ENCODE data around the gene WDR77.

The WDR77 gene

GRCh38 chr1:111468717-111469100 lies 19.7 kb upstream of the WDR77 start:
- DNase-seq = no peak

- no peak for DNase-seq
Observed at GRCh38 chr1:111467865-111468716, 19.0 kb upstream of the WDR77 start.

GRCh38 chr1:111466480-111466879 lies 17.4 kb upstream of the WDR77 start:
- no peak for DNase-seq

DNA sequence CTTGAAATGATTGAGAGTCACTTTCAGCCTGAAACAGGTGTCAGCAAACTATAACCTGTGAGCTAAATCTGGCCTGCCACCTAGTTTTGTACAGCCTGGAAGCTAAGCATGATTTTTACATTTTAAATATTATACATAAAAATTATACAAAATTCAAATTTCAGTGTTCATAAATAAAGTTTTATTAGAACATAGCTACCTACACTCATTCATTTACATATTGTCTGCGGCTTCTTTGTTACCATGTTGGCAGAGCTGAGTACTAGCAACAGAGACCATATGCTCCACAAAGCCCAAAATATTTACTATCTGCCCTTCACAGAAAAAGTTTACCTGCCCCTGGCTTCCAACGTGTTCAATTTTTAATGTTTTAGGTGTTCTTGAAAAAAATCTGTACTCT lies 16.7 kb upstream of the WDR77 start:
- no peak for DNase-seq

DNA sequence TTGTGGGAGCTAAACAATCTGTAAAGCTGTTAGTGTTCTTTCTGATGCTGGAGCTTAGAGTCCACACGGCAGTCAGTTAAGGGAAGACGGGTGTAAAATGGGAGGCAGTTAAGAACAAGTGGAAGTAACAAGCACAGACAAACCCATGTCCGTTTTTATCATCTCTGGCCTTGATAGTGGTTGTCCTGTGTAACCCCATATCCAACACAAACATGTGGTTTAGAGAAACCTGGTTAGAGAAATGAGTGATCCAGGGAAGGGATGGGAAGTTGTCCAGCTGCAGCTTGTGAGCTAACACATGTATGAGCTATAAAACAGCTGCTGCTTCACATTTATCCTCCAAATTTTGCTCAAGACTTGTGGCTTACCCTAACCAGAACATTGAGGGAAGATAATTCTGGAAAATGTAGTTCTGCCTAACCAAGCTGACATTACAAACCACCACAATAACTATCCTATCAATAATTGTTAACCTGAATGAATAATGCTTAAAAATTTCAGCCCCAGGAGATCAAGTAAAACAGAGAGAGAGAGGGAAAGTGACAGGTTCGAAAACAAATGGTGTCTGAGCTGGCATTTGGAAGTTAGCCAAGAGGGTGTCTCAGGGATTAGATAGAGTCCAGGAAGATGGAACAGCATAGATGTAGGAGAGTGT lies 14.1 kb upstream of the WDR77 start:
- peak; percentile 33 for DNase-seq

DNA sequence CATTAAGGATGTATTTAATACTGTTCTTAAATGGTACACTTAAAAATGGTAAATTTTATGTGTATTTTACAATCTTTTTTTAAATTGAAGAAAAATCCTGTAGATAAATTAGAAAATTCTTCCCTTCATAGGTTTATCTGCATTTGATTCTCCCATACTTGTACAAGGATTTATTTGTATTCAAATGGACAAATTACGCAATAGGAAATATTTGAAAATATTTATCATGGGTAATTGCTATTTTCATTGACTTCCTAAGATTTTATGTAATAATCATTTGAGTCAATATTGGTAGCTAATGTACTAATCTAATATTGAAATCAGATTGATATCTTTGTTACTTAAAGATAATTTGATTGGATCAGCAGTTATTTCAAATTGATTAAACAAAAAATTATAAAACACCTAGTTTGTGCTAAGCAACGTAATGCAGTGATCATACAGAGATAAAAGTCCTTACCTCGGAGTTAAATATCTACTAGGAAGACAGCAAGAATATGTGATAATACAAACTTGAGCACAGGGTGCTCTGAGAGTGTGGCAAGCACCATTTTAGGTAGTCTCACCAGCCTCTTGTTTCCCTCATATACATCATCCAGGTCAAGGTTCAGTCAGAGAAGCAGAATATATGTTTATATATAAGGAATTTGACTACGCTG lies 13.4 kb upstream of the WDR77 start:
- no peak for DNase-seq

DNA sequence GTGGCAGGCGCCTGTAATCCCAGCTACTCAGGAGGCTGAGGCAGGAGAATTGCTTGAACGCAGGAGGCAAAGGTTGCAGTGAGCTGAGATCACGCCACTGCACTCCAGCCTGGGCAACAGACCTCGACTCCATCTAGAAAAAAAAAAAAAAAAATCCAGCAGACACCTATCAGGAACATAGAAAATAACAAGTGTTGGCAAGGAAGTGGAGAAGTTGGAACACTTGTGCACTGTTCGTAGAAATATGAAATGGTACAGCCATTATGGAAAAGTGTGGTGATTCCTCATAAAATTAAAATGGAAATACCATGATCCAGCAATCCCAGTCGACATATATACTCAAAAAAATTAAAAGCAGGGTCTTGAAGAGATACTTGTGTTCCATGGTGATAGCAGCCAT lies 12.7 kb upstream of the WDR77 start:
- DNase-seq = no peak

GRCh38 chr1:111455642-111456031 lies 6.6 kb upstream of the WDR77 start:
- no peak for DNase-seq

- DNase-seq = no peak
Observed at GRCh38 chr1:111454859-111455641, 6.0 kb upstream of the WDR77 start.

DNA sequence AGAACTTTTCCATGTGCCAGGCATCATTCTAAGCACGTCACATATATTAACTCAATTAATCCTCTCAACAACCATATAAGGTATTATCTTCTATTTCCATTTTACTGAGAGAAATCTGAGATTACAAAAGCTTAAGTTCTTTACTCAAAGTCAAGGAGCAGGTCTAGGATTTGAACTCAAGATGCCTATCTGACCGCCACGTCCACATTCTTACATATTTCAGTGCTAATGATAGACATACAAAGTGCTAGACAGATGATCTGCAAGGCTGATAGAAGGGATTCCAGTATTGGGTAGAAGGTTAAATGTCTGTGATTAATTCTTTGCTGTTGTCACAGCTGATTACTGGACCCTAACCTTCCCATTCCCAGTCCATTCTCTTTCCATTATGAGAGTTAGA lies 4.7 kb upstream of the WDR77 start:
- no peak for DNase-seq

GRCh38 chr1:111452581-111452980 lies 3.5 kb upstream of the WDR77 start:
- DNase-seq = no peak

GRCh38 chr1:111450185-111450584 lies 1.1 kb upstream of the WDR77 start:
- DNase-seq = no peak

DNA sequence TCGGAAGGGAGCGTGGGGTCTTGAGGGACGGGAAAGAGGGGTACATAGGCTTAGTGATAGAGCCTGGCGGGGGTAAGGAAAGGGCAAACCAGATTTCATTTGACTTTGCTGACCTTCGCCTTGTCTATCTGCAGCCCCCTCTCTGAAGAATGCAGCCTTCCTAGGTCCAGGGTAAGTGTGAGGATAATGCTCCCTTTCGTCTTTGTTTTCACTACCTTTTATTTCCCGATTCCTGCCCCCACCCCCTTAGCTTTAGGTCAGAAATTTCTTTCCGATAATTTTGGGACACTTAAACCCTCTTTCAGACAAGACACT lies 604 bp upstream of the WDR77 start:
- no peak for DNase-seq

DNA sequence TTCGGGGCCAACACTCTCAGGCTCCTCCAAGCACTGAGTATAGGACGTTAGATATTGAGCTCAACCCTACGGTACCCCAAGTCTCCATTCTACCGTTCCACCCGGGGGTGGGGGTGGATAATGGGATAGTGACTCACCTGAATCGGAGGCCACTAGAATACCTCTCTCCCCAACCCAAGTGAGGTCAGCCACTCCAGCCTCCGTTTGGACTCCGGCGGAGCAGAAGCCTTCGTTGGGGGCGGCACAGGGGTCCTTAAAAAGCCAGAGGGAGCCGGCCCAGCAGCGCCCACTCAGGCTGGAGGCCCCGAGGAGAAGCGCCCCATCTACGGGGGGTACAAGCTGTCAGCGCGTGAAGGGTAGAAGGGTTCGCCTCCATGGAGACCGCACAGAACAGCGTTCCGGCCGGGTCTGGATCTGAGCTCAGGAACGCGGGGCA lies 556 bp downstream of the WDR77 start:
- peak; percentile 36 for DNase-seq

DNA sequence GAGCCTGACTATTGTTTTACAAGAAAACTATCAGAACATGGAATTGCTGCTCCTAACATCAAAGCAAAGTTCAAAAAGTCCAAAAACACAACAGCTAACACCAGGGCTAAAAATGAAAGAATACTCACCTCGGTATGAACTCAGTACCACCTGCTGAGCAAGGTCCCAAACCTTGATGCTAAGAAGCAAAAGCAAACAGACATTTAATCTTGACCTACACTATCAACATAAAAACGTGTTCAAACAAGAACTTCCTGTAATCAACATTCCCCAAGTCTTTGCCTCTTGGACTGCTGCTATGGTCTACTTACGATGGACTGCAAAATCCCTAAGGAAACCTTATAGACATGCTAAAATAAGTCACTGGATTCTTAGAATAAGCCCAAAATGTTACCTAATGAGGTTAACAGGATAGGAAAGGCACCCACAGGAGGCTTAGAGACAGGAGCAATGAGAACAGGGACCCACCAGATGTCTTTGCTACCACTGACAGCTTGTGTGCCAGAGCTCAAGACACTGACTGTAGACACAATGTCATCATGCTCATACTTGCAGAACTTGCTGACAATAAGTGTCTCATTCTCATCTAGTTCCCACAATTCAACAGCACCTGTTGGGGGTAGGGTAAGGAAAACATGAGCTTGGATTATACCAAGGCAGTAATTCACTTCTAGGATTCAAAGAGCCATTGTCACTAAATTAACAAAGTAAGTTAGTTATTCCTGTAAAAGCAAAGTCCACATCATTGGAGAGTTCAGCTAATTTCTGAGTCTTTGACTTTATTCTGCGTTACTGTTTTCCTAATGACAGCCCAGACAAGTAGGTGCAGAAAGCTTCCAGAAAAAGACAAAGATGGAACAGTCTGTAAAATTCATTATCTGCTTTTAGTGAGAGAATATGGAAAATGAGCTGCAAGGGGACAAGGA lies 1.8 kb downstream of the WDR77 start:
- DNase-seq = no peak

- DNase-seq = no peak
Observed at GRCh38 chr1:111446546-111446945, 2.5 kb downstream of the WDR77 start.

GRCh38 chr1:111444031-111444430 lies 5.0 kb downstream of the WDR77 start:
- no peak for DNase-seq

- no peak for DNase-seq
Observed at GRCh38 chr1:111442457-111442856, 6.6 kb downstream of the WDR77 start.

GRCh38 chr1:111441573-111442192 lies 7.4 kb downstream of the WDR77 start:
- DNase-seq = peak; percentile 14

- DNase-seq = no peak
Observed at GRCh38 chr1:111439461-111440351, 9.3 kb downstream of the WDR77 start.

DNA sequence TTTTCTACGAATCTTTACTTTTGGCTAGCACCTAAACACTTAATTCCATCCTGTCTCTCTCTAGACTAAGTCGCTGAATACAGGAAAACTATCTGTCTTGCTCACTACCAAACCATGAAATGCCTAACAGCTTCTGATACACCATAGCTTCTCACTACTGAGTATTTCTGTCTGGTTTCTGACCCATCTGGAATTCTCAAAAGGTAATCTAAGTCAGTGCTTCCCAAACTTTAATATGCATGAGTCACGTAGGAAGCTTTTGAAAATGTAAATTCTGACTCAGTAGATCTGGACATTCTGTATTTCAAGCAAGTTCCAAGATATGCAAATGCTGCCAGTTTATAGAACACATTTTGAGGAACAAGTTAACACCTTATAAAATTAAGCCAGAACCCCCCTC lies 12.3 kb downstream of the WDR77 start:
- DNase-seq = peak; percentile 49

Measured in EL (cell line).